GM19372 (cell line): ENCODE results near the gene KRT31.
"Not testable (repeated sequence)": the region's sequence is repeated elsewhere in the genome, so short reads cannot be mapped to it uniquely, and the experiment has no call there.

Source experiments
- ATAC-seq: cut with Tn5 transposase; IDR thresholded peaks from one replicate; pipeline ENCODE4 v1.9.1; 2021; ENCODE audit warnings: mild to moderate bottlenecking, low read depth, moderate library complexity; ENCODE audit not compliant: unreplicated experiment

Gene KRT31

DNA sequence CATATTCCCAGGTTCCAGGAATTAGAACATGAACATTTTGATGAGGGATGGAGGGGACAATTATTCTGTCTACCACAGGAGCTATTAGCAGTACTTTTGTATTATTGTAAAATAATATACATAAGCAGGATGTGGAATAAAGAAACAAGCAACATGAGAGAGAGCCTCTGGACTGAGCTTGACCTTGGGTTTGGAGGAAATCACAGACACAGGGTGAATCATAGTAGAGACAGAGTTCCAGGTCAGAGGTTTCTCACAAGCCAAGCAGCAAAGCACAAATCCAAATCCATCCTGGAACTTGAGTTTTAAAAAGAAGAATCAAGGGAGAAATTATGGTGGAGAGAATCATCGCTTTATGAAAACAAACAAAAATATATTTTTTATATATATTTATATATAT, 5.1 kb downstream of the KRT31 start:
- no peak for ATAC-seq

DNA sequence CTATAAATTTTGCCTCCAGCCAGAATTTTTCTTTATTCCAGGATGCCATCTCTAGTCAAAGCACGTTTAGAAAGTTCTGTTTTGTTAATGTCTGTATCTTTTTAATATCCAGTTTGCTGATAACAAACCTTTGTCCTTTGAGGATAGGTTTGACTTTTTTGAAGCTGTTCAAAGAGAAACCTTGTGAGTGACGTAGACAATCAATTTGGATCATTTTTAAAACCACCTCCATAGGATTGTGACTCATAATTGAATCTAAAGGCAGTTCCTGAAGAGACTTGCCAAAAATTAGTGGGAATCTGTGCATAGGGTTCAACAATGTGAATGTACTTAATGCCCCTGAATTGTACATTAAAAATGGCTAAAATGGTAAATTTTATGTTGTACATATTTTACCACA, 5.9 kb downstream of the KRT31 start:
- ATAC-seq = no peak

- no peak for ATAC-seq
Observed at GRCh38 chr17:41390411-41390938, 6.9 kb downstream of the KRT31 start.

GRCh38 chr17:41387670-41388069, 9.7 kb downstream of the KRT31 start:
- ATAC-seq = no peak

- ATAC-seq = no peak
Observed at GRCh38 chr17:41386227-41386626, 11.2 kb downstream of the KRT31 start.

DNA sequence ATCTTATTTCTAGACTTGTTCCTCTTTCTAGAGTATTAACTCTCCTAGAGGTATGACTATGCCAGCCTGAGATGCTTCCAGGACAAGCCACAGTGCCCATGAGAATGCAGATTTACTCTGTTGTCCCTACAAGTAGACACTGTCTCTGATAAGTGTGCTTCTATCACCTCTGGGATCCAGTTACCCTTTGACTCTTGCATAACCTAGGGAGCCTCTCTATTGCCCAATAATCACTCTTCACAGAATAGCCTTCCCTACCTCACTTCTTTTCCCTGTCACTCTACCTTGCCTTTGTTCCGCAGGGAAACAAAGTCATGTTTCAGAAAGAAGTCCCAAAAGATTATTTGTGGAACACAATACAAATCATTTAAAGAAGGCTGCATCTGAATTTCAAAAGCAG, 13.7 kb downstream of the KRT31 start:
- ATAC-seq = no peak

- ATAC-seq = no peak
Observed at GRCh38 chr17:41382394-41382793, 15.0 kb downstream of the KRT31 start.

DNA sequence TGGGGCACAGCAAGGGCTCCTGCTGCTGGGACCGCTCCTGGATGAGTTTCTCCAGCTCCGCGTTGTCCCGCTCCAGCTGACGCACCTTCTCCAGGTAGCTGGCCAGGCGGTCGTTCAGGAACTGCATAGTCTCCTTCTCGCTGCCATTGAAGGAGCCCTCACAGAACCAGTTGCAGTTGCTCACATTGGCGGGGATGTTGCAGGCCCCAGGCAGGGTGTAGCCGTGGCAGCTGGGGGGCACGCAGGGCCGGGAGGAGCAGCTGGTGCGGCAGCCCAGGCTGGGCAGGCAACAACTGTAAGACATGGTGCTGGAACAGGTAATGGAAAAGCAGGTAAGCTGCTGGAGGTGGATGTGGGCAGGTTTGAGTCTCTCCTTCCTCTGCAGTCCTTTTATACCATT, 15.5 kb downstream of the KRT31 start, which contains the start of gene KRT34:
KRT34 (minus strand) TSS at position 364 of the 400 bp plus-strand sequence; CDS start at position 304, 60 bp downstream.
- ATAC-seq = not testable (repeated sequence)

DNA sequence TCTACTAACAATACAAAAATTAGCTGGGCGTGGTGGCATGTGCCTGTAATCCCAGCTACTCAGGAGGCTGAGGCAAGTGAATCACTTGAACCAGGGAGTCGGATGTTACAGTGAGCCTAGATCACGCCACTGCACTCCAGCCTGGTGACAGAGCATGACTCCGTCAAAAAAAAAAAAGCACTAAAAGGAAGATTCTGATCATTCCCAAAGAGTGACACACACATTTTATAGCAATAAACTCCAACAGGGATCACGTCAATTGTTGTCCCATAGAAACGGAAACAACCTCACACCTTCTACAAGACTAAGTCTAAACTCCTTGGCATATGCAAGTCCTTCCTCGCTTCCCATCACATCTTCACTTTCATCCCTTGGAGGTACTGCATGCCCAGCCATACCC, 17.3 kb downstream of the KRT31 start:
- ATAC-seq = not testable (repeated sequence)

GRCh38 chr17:41377546-41377945, 19.9 kb downstream of the KRT31 start:
- ATAC-seq = no peak

GRCh38 chr17:41369713-41370112, 27.7 kb downstream of the KRT31 start, which contains the start of gene KRT33B:
TSS of gene KRT33B (minus strand) at chr17:41369813. CDS start at chr17:41369750, 63 bp downstream.
- ATAC-seq = no peak

DNA sequence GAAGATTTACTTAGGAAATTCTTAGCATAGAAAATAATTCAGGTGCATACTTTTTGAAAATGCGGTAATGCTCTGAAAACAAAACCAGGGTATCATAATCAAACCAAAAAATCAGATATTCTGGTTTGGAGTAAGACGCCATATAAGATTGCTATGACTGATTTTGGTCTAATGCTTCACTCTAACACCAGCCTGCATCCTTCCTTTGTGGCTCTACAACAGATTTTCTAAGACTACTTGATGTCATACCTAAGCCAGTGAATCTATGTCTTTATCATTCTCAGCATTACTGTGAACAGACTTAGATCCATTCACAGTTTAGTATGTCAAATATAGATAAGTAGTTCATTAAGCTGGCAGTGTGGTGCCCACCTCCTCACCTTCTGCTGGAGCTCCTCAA, 28.4 kb downstream of the KRT31 start:
- no peak for ATAC-seq

GRCh38 chr17:41367426-41368075, 29.9 kb downstream of the KRT31 start:
- ATAC-seq = no peak

DNA sequence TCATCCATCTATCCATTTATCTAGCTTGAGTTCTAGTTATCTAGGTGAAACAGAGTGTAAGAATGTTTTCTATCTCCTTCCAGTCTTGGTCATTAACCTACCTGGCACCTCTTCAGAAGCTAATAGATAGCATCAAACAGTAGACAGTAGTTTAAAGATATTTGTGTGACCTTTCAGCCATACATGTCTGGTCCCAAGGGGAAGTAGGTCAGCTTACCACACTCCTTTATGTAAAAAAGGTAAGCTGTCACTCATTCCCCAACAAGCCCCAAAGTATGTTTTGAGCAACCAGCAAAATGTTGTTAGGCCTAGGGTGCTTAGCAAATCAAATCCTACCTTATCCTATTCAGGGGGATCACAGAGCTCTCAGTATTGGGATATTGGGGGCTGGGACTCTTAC, 31.3 kb downstream of the KRT31 start:
- ATAC-seq = no peak

- no peak for ATAC-seq
Observed at GRCh38 chr17:41363881-41364280, 33.5 kb downstream of the KRT31 start.

DNA sequence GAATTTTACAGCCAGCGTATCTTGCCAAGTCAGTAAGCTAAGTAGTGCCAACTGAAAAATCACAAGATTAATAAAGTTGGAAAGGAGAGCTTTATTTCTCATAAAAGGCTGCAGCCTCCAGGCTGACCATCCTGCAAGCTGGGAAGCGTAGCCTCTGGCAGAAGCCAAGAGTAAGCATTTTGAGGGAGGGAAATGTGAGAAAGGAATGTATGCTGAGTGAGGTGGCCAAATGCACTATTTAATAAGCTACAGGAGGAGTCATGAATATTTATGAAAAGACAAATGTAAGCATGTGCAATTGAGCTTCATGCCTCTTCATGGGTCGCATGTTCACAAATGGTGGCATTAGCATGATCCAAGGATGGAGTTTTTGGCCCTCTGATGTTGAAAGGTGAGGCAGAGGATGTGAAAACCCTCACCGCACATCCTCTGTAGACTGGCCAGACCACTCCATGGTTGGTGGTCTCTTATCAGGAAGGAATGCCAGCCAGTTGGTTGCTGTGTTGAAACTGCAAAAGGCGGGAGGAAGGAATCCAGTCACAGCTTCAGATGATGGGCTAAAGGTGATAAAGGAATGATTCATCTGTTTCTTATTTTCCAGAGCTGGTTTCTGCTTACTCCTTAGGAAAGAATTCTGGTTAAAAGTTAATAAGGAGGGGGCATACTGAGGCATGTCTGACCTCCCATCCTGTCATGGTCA, 37.0 kb downstream of the KRT31 start:
- no peak for ATAC-seq

DNA sequence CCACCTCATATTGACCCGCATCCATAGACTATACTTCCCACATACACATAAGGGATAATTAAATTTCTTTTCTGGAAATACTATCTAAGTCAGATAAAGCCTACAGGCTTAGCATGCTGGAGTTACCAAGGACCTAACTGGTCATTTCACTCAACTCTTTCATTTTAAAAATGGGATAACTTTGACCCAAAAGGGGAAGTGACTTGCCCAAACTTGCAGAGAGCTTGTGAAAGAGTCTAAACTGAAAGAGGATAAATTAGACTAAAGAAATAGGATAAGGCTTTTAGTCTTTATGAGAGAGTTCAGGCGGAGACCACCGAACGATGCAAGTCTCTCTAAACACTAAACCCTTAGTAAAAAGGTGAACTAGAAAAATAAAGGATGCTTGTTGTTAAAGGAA, 42.9 kb downstream of the KRT31 start:
- no peak for ATAC-seq

DNA sequence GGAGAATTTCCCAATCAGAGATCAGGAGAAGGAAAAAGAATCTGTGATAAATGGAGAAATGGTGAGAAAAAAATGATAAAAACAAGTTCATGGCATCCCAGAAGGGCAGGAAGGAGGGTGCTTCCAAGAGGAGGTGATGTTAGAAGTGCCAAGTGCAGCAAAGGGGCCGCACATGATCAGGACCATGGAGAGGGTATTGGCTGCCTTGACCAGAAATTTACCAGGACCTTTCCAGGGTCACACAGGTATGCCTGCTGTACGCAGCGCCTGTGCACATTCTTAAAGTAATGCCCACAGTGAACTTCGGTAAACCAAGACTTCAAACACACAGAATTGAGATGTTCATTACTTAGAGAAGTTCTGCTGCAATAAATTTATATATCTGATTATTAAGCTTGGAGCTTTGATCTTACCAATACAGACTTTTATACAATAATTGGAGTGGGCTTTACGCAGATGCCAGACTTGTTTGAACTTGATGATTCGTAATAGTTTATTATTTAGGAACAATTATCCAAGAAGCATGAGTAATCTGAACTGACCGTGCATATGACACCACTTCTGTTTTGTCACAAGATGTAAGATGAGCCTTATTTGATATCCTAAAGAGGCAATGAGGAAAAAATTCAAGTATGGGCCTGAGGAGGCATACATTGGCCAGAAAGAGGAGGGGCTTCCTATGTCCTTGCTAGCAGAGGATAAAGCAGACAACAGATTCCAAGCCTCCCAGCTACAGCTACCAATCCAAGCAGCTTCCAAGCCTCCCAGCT, 44.6 kb downstream of the KRT31 start:
- no peak for ATAC-seq

DNA sequence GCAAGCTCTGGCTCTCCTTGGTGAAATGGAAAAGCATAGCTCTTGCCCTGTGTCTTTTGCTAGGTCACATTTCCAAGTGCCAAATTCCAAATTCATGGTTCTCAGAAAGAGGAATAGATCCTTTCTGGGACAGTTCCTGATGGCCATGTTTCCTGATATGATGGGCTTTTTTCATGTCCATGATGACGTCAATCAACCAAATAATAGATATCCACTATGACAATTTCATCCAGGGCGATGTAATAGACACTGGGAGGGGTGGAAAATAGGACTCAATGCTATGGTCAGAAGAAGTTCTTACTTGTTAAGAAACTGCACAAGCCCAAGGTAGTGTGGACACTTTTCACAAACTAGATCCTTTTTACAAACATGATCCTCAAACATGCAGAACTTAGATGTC, 46.2 kb downstream of the KRT31 start:
- ATAC-seq = no peak

GRCh38 chr17:41350381-41350878, 47.0 kb downstream of the KRT31 start, which contains the start of gene KRT33A:
TSS of gene KRT33A (minus strand) at chr17:41350828. CDS start at chr17:41350767, 61 bp downstream.
- not testable (repeated sequence) for ATAC-seq
